Ishikawa (cell line): ENCODE measurements around the gene AATK.

ENCODE experiments used
- CEBPB ChIP-seq: IDR thresholded peaks from 2 replicates; pipeline ENCODE4 v1.6.1; 2012
- EGR1 ChIP-seq: IDR thresholded peaks from 2 replicates; pipeline ENCODE4 v1.6.1; 2012
- EP300 ChIP-seq: IDR thresholded peaks from 2 replicates; pipeline ENCODE4 v1.6.1; 2012; ENCODE audit warnings: borderline replicate concordance
- FOXM1 ChIP-seq: IDR thresholded peaks from 2 replicates; pipeline ENCODE4 v1.6.1; 2012; ENCODE audit warnings: low read depth, borderline replicate concordance
- MAX ChIP-seq: IDR thresholded peaks from 2 replicates; pipeline ENCODE4 v1.6.1; 2012
- NFIC ChIP-seq: IDR thresholded peaks from 2 replicates; pipeline ENCODE4 v1.6.1; 2012
- RAD21 ChIP-seq: IDR thresholded peaks from 2 replicates; pipeline ENCODE4 v1.6.1; 2012; ENCODE audit warnings: low read depth
- REST ChIP-seq: IDR thresholded peaks from 2 replicates; pipeline ENCODE4 v1.6.1; 2012; ENCODE audit warnings: low read depth, mild to moderate bottlenecking
- TAF1 ChIP-seq: IDR thresholded peaks from 2 replicates; pipeline ENCODE4 v1.6.1; 2012; ENCODE audit warnings: low read depth, mild to moderate bottlenecking
- TEAD4 ChIP-seq: IDR thresholded peaks from 2 replicates; pipeline ENCODE4 v1.6.1; 2012
- USF1 ChIP-seq: IDR thresholded peaks from 2 replicates; pipeline ENCODE4 v1.6.1; 2012
- YY1 ChIP-seq: IDR thresholded peaks from 2 replicates; pipeline ENCODE4 v1.6.1; 2012; ENCODE audit warnings: low read depth
- ZBTB7A ChIP-seq: IDR thresholded peaks from 2 replicates; pipeline ENCODE4 v1.6.1; 2012; ENCODE audit warnings: low read depth

GRCh38 chr17:81178136-81179091 lies 12.4 kb upstream of the AATK start:
- TF ChIP-seq EGR1: no peak
- TF ChIP-seq CEBPB: no peak
- no peak for TF ChIP-seq YY1
- TF ChIP-seq RAD21: no peak
- no peak for TF ChIP-seq EP300
- TF ChIP-seq USF1: no peak
- no peak for TF ChIP-seq FOXM1
- TF ChIP-seq MAX: no peak
- TF ChIP-seq REST: no peak
- TF ChIP-seq NFIC: no peak
- no peak for TF ChIP-seq ZBTB7A
- TF ChIP-seq TEAD4: no peak
- no peak for TF ChIP-seq TAF1
